ENCODE data around the gene CALN1. TPM values are rescaled to one million over a fixed set of nuclear protein-coding genes. Genes with fewer than 3 reads are reported as not detected.
A peak's percentile ranks its signal among the peaks of the same experiment; 100 is the strongest.

CALN1 gene
- total and polyA plus RNA-seq, 2 experiments from 2014 or later, result 7.6 to 14.5 TPM

DNA sequence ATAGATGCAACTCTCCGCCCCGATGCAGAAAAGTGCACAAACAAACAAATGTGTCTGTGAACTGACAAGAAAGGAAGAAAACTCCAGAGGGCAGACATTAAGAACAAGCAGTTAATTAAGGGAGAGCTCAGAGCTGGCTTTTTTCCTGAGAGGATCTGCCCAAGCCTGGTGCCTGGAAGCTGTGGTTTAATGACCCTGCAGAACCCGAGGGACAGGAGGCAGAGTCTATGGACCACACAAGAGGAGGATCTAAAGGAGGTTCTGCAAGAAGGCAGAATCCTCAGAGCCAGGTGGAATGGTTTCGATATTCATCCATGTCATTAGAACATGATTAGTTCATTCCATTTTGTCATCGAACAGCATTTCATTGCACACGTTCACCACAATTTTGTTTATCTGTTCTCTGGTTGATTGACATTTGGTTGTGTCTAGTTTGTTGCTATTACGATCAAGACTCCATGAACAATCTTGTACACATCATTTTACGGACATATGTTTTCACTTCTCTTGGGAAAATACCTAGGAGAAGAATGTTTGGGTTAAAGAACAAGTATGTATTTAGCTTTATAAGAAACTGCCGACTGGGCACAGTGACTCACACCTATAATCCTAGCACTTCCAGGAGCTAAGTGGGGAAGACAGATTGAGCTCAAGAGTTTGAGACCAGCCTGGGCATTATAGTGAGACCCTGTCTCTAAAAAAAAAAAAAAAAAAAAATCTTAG is 560.2 kb downstream of the CALN1 start (continued):
- TF ChIP-seq ETS1 (IDR thresholded peaks at IDR 0.05) (no peak), ZNF331 (CRISPR knock-in tag; IDR thresholded peaks at IDR 0.05; ENCODE audit: low read depth) (no peak), REST (IDR thresholded peaks at IDR 0.05; ENCODE audit: unreplicated experiment) (no peak), JUNB (IDR thresholded peaks at IDR 0.05; ENCODE audit: unreplicated experiment) (no peak), ZNF114 (CRISPR knock-in tag; IDR thresholded peaks at IDR 0.05) (no peak), STAT1 (IDR thresholded peaks at IDR 0.05; ENCODE audit: unreplicated experiment) (no peak), EZH2phosphoT487 (IDR thresholded peaks at IDR 0.05; ENCODE audit: unreplicated experiment) (no peak)

DNA sequence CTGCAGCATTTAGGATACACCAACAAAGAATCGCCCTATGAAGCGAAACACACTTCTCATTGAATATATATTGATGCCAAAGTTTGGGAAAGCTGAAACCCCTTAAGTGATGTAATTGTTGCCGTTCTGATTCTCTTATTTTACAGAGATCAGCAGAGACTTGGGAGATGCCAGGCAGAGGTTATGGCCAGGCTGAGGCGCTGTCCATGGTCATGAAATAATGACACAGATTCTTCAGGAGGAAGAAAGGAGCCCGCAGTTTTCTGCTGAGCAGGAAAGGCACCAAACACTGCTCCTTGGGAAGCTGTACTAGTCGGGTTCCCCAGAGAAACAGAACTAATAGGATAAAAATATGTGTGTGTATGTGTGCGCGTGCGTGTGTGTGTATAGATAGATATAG is 566.0 kb downstream of the CALN1 start:
- DNase-seq (ENCODE audit: low spot score), result peak; percentile 83
- Histone ChIP-seq H3K36me3 (ENCODE audit: insufficient read depth) (no peaks in the 10 kb centered on the region), H3K4me2 (no peak overlapping the region), H3K9me2 (ENCODE audit: insufficient read depth) (peaks cover 4% of the 10 kb centered on the region; the same call in 1 of the 2 replicates), H2AFZ (no peak overlapping the region), H3K4me1 (ENCODE audit: insufficient read depth) (no peaks in the 10 kb centered on the region), H3K27ac (ENCODE audit: low read depth) (no peak overlapping the region), H3F3A (replicated peaks; ENCODE audit: low read depth) (no peaks in the 10 kb centered on the region), H3K4me3 (no peak overlapping the region), H3K27me3 (ENCODE audit: insufficient read depth) (no peaks in the 10 kb centered on the region), H3K79me2 (replicated peaks; ENCODE audit: insufficient read depth) (no peaks in the 10 kb centered on the region), H4K20me1 (replicated peaks; ENCODE audit: insufficient read depth) (no peaks in the 10 kb centered on the region; the same call in 1 of the 2 replicates)
- H3K27me3 Mint-ChIP-seq (ENCODE audit: insufficient read depth, low read depth, poor library complexity), result no peaks in the 10 kb centered on the region
- no peak overlapping the region for H3K4me3 Mint-ChIP-seq
- peaks cover 14% of the 10 kb centered on the region for H3K4me1 Mint-ChIP-seq
- no peak overlapping the region for H3K27ac Mint-ChIP-seq
- H3K9me3 Mint-ChIP-seq, result peaks cover 8% of the 10 kb centered on the region; the same call in 2 of the 3 replicates
- TF ChIP-seq REST (IDR thresholded peaks at IDR 0.05; ENCODE audit: unreplicated experiment), result peak; percentile 83
- no peak for TF ChIP-seq NANOG (IDR thresholded peaks at IDR 0.05; ENCODE audit: borderline replicate concordance)
- H3K36me3 Mint-ChIP-seq (ENCODE audit: low read depth), result no peaks in the 10 kb centered on the region
- peak; percentile 89 for ATAC-seq

All from GM23338 (cell line).